G401.6 (cell line): Measurements from ENCODE around the gene SHISAL1.

Experiments
- FAIRE-seq: peaks from 2 replicates; lab custom pipeline; 2012; peaks lifted over from hg19 to GRCh38; lab: Jason Lieb, UNC

SHISAL1 gene

GRCh38 chr22:44229809-44230208 is 82.9 kb downstream of the SHISAL1 start:
- no peak for FAIRE-seq

- no peak for FAIRE-seq
These were observed 83.4 kb downstream of the SHISAL1 start for GRCh38 chr22:44229331-44229730.

- FAIRE-seq: no peak
These were observed 86.9 kb downstream of the SHISAL1 start for GRCh38 chr22:44225812-44226211.

- no peak for FAIRE-seq
These were observed 87.6 kb downstream of the SHISAL1 start for GRCh38 chr22:44225091-44225689.

GRCh38 chr22:44224166-44224565 is 88.6 kb downstream of the SHISAL1 start:
- no peak for FAIRE-seq

- FAIRE-seq: no peak
These were observed 90.9 kb downstream of the SHISAL1 start for GRCh38 chr22:44221710-44222475.

- no peak for FAIRE-seq
These were observed 91.7 kb downstream of the SHISAL1 start for GRCh38 chr22:44220727-44221680.

GRCh38 chr22:44219101-44219870 is 93.5 kb downstream of the SHISAL1 start:
- no peak for FAIRE-seq

- FAIRE-seq: no peak
These were observed 94.7 kb downstream of the SHISAL1 start for GRCh38 chr22:44218071-44218470.

GRCh38 chr22:44217346-44217745 is 95.4 kb downstream of the SHISAL1 start:
- FAIRE-seq: no peak

GRCh38 chr22:44215287-44215686 is 97.5 kb downstream of the SHISAL1 start:
- FAIRE-seq: no peak

- no peak for FAIRE-seq
These were observed 98.0 kb downstream of the SHISAL1 start for GRCh38 chr22:44214764-44215163.

- FAIRE-seq: no peak
These were observed 98.6 kb downstream of the SHISAL1 start for GRCh38 chr22:44214187-44214586.

GRCh38 chr22:44213489-44214043 is 99.2 kb downstream of the SHISAL1 start:
- no peak for FAIRE-seq

- FAIRE-seq: no peak
These were observed 99.8 kb downstream of the SHISAL1 start for GRCh38 chr22:44212936-44213335.

GRCh38 chr22:44211946-44212930 is 100.5 kb downstream of the SHISAL1 start:
- no peak for FAIRE-seq

- FAIRE-seq: no peak
These were observed 101.3 kb downstream of the SHISAL1 start for GRCh38 chr22:44211256-44211945.

- FAIRE-seq: no peak
These were observed 102.0 kb downstream of the SHISAL1 start for GRCh38 chr22:44210722-44211121.

- no peak for FAIRE-seq
These were observed 103.4 kb downstream of the SHISAL1 start for GRCh38 chr22:44209343-44209742.

GRCh38 chr22:44207981-44208317 is 104.8 kb downstream of the SHISAL1 start:
- no peak for FAIRE-seq
